Stimulated activated CD8-positive, alpha-beta memory T cell treated with anti-CD3 and anti-CD28 coated beads, Interleukin-12 subunit alpha, Interleukin-12 subunit beta, amount 100 ng/mL, for 4 hours (primary cell): ENCODE measurements around the gene NRIP2.

Source experiments
- DNase-seq: peaks from one replicate; pipeline ENCODE4 v3.0.0-alpha.2; 2020; ENCODE audit warnings: low read depth

Gene NRIP2

DNA sequence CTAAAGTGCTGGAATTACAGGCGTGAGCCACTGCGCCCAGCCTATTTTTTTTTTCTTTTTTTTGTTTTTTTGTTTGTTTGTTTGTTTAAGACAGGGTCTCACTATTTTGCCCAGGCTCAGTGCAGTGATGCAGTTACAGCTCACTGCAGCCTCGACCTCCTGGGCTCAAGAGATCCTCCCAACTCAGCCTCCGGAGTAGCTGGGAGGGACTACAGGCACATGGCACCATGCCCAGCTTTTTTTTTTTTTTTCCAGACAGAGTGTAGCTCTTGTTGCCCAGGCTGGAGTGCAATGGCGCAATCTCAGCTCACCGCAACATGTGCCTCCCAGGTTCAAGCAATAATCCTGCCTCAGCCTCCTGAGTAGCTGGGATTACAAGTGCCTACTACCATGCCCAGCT lies 28.1 kb downstream of the NRIP2 start:
- DNase-seq: no peak

DNA sequence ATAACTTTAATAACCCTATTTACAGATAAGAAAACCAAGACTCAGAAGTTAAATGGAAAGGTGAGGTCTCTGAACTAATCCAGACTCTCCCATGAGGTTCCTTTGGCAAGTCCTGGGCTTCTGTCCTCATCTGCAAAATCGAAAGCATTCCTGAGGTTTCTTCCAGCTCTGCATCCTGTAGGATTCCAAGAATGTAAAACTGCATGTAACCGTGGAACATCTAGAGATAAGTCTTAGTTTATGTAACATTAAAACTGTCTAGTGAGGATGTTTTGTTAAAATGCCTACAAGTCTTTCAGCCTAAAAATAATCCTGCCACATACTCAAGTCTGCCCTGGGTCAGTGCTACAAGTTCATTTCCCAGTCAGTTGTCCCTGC lies 29.7 kb downstream of the NRIP2 start:
- no peak for DNase-seq

DNA sequence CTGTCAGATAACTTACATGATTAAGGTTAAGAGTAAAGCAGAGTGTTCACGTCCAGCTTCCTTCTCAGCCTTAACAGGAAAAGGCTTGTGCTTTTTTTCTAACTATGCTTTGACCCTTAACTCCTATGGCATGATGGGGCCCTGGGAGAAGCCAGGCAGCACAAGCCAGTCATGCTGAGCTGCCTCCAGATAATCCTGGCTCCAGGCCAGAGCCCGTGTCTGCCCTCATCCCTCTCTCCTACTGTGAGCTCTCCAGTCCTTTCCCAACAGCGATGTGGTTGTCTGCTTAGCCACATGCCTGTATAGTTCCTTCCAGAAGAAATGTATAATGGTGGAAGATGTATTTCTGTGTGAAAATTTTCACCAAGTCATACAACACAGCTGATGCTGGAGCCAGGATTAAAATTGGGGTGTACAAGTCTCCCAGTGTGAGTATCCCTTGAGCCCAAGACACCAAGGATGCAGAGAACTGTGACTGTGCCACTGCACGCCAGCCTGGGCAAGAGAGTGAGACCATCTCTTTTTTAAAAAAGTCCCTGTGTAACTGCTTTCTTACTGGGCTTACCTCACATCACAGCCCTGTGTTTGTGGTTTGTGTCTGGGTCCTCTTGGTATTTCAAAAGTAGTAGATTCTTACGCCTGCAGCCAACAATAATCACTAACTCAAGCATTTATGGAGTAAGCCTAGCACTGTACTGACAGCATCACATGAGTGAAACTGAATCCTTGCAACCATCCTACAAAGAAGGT lies 30.3 kb downstream of the NRIP2 start:
- DNase-seq: no peak

DNA sequence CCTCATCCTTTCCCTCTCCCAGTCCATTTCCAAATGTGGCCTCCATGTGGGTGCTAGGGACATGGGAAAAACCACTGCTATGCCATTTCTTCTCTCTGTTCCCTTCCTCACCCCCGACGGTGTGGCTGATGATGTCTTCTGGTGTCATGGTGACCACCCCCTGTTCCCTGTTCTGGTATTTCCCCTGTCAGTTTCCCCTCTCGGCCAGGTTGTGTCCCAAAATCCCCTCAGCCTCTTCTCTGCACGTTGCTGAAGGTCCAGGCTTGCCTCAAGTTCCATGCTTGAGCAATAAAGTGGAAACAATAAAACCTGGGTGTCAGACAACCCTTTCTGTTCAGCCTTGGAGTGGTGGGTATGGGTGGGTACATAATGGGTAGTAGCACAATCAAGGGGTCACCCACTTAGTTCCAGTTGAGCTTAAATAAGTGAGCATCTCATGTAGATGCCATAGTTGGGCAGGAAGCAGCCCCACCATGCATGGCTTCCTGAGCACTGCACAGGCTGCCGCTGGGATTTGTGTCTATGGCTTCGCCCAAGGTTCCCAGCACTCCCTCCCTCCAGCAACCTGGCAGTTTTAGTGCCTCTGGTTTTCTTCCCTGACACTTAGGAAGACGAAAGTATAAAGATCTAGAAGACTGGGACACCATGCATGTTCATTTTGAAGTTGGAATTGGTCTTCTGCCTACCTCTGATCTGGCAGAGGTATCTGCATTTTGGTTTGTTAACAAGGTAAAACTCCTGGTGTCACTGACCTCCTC lies 31.0 kb downstream of the NRIP2 start:
- DNase-seq: no peak

DNA sequence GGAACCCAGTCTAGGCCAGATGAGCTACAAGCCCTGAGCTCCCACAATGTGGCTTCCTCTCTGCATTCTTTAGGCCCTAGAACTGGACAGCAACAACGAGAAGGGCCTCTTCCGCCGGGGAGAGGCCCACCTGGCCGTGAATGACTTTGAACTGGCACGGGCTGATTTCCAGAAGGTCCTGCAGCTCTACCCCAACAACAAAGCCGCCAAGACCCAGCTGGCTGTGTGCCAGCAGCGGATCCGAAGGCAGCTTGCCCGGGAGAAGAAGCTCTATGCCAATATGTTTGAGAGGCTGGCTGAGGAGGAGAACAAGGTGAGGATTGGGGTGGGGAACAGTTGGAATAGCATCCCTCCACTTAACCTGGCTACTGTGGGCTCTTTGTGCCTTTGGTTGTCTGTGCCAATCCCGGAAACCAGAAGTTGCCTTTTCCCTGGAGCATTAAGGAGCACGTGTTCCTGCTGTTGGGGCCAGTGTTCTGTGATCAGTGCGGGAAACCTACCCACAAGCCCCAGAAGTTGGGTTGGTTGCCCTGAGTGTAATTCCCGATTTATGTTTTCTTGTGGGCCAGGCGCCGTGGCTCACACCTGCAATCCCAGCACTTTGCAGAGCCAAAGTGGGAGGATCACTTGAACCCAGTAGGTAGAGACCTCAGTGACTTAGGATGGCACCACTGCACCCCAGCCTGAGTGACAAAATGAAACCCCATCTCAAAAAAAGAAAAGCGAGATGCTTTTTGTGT lies 33.6 kb downstream of the NRIP2 start:
- no peak for DNase-seq

DNA sequence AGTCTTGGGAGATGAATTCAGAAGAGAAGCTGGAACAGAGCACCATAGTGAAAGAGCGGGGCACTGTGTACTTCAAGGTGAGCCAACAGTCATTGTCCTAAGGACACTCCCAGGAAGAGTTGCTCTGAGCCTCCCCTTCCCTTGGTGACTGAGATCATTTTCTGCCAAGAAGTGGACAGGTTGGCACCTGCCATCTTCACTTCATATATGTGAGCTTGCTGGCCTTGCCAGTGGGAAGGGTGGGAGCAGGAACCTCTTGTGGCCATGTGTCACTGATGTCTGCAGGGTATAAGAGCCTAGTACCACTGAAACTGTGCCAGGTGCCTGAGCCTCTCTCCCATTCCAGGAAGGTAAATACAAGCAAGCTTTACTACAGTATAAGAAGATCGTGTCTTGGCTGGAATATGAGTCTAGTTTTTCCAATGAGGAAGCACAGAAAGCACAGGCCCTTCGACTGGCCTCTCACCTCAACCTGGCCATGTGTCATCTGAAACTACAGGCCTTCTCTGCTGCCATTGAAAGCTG lies 34.7 kb downstream of the NRIP2 start:
- no peak for DNase-seq

DNA sequence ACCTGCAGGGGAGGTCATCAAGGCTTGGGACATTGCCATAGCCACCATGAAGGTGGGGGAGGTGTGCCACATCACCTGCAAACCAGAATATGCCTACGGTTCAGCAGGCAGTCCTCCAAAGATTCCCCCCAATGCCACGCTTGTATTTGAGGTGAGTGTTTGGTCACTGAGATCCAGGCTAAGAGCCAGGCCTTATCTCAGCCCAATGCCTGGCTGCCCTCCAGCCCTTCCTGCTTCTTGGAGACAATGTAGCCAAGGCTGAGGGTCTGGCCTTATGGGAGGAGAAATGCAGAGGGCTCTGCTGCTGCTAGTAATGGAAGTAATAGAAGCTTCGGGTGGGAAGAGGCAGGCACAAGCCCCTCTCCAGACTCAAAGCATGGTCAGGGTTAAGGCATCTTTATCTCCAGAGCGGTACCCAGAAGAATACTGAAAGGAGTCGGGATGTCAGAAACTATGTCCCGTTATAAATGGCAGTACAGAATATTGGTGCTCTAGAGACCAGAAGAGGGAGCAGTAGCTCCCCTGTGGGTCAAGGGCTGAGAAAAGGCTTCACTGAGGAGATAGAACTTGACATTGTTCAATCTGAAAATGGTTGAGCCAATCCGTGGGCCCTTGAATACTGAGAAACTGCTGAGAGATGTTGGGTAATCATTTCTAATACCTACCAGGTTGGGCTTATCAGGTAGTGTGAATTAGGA lies 37.0 kb downstream of the NRIP2 start:
- no peak for DNase-seq

DNA sequence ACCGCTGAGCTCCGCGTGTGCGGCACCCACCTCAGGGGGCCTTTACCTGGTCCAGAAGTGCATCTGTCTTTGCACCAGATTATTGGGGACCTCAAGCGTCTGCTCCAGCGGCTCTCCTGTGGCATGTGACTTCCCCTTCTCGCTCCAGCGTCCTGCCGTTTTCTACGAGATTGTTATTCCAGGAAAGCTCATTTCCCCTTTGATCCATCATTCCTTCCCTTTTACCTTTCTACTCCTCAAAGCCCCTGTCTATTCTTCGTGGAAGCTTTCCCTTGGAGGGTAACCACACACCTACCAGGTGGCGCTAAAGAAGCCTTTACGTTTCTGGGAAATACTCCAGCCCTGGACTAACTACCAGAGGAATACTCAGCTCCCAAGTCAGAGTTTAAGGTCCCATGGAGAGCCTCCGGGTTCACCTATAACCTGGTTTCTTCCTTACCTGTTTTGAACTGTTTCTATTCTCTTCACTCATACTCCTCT lies 38.6 kb downstream of the NRIP2 start:
- no peak for DNase-seq

DNA sequence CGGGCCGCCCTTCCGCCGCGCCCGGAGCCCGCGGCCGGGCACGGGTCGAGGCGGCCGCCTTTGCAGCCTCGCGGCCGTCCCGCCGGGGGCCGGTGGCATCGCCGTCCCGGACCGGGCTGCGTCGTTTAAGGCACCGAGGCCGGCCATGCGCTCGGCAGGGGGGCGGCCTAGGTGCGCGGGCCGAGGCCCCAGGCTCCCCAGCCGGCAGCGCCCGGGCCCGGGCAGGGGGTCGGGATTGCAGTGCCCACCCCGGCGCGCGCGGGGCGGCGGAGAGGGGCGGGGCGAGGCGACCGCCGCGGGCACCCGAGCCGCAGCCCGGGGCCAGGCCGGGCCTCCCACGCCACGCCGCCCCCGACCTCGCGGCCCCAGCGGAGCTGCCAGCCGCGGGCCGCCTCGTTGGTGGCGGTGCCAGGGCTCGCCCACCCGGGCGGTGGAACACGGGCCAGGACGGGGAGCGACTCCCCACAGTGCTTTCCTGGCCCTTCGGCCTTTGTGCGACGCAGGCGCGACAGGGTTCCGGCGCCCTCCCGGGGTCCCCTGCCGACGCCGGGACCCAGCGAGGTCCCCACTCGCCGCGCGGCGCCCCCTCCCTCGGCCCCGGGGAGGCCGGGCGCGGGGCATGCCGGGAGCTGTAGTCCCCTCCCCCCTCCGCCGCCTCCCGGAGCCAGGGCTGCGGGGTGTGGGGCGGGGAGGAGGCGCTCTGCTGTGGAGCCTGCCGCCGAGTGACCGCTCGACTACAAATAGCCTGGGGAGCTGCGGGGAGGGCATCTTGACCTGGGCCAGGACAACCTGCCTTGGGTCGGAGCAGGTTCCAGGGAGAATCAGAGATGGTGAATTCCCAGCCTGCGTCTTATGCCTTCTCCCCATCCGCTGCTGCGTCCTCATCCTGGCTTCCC lies 39.3 kb downstream of the NRIP2 start:
- peak; percentile 64 for DNase-seq

DNA sequence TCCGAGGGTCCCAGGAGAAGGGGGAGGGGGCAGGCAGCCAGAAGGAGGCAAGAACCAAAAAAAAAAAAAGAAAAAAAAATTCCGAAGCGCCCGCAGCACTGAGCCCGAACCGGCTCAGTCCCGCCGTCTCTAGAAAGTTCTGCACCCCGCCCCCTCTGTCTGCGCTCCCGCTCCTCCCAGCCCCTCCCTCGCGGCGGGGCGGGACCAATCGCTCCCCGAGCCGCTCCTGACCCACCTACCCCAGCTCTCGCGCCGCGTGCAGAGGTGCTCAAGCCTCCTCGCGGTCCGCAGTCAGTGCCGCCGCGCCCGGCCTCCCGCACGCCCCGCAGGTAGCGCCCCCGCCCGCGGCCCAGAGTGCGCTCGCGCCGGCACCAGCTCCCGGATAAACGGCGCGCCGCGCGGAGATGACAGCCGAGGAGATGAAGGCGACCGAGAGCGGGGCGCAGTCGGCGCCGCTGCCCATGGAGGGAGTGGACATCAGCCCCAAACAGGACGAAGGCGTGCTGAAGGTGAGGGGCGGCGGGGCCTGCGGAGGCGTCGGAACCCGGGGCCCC lies 40.0 kb downstream of the NRIP2 start, which contains the start of gene FKBP4:
FKBP4 (plus strand) TSS at position 235 of the 554 bp plus-strand sequence; CDS start at position 405, 170 bp downstream.
- peak; percentile 86 for DNase-seq

DNA sequence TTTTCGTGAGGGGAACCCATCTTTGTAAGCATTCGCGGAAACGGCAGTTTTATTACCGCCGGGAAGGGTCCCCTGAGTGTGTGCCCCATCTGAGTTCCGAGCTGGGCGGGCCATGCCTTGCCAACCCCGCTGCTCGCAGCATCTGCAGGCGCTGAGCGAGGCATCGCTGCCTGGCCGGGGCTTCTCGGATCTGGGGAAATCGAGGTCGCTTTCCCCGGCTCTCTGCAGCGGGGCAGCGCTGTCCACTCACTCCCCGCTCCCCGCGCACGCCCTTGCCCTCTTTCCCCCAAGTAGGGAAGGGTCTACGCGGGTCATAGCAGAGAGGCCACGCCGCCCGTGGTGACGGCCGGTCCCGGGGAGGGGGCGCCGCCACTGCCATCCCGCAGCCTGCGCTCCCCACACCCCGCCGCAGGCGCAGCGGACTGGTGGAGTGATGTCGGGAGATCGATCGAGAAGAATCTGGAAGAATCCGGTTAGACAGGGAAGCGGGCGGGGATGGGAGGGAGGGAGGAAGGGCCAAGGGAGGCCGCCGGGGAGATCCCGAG lies 40.6 kb downstream of the NRIP2 start:
- peak; percentile 15 for DNase-seq

DNA sequence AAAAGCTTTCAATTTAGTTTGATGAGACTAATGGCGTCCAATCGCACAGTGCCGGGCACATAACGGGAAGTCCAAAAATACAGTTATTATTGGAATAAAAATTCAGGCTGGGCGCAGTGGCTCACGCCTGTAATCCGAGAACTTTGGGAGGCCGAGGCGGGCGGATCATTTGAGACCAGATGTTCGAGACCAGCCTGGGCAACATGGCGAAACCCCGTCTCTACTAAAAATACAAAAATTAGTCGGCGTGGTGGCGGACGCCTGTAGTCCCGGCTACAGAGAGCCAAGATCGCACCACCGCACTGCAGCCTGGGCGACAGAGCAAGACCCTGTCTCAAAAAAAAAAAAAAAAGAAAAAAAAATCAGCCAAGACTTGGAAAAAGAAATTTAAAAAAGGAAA lies 41.3 kb downstream of the NRIP2 start:
- DNase-seq: no peak

DNA sequence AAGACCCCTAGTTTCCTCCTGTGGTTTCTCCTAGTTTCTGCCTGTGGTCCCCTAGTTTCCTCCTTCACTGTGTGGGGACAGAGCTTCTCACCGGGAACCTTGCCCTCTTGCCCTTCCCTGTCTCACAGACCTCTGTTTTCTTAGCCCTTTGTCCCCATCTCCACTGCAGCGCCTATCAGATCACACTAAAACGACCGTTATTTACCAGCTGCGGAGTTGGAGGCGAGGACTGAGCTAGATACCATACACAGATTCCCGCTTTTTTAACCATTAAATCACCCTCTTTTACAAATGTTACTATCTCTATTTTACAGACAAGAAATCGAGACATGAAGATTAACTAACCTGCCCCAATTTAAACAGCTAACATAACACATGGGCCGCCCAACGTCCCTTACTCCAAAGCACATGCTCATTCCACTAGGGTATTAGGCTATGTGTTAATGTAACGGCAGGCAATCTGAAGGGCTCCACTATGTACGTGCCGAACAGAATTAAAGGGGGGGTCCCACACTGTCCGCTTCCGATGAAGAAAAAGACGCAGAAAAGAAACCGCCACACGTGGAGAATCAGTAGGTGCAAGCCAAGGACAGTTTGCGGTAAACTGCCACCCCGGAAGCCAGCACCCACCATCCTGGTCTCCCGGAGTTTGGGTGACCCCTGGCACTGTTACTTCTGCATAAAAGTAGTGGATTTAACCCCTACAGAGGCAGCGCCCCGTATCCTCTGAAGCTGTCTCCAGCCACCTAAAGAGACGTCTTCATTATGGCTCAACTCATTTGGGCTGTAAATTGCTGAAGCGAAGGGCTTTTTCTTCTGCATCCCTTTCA lies 41.9 kb downstream of the NRIP2 start:
- no peak for DNase-seq

DNA sequence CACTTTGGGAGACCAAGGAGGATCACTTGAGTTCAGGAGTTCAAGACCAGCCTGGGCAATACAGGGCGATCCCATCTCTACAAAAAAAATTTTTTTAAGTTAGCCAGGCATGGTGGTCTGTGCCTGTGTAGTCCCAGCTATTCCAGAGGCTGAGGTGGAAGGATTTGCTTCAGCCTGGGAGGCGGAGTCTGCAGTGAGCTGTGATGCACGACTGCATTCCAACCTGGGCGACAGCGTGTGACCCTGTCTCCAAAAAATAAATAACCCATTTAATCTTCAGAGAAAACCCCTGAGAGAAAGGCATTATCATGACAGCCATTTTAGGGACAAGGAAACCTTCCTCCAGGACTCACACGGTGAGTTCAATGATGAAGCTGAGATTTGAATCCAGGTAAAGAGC lies 43.7 kb downstream of the NRIP2 start:
- no peak for DNase-seq

DNA sequence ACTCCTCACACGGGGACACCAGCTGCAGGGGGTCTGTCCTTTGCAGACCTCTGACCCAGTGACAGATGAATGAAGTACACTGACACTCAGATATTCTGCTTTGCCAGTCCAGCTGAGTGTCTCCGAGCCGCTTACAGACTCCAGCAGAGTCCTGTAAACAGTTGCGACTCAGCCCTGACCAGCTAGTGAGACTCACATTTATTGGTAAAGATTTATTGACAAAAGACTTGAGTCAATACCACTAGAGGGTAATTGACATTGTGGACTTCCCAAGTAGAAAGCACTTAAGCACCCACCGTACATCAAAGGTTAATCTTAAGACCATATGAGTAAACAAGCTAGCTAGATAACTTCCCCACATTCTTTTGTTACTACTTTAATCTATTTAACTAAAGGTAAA lies 49.8 kb downstream of the NRIP2 start:
- DNase-seq: no peak

DNA sequence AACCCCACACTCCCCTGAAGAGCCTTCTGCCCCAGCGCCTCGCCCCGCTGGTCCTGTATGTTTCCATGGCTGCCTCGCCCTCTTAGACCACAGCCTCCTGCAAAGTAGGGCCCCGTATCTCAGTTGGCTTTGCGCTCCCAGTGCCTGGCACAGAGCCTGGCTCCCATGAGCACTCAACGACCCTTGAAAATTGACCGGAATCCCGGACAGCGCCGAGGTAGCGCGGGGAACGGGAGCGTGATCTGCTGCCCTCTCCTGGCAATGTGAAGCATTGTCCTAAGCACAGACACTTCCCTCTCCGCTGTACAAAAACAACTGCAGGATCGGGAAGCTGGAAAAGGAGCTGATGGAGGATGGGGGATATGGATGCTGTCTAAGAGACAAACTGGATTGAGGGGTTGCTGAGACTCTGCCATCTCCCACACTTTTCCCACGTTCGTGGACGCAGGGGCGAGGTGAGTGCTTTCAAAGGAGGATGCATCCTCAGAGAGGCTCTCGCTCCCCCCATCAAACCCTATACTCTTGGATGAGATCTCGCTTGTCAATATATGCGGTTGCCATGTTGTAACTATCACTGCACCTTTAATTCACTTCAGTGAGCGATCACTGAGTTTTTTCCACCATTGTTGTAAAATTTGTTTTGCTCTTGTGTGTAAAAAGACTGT lies 50.8 kb downstream of the NRIP2 start:
- DNase-seq: no peak

DNA sequence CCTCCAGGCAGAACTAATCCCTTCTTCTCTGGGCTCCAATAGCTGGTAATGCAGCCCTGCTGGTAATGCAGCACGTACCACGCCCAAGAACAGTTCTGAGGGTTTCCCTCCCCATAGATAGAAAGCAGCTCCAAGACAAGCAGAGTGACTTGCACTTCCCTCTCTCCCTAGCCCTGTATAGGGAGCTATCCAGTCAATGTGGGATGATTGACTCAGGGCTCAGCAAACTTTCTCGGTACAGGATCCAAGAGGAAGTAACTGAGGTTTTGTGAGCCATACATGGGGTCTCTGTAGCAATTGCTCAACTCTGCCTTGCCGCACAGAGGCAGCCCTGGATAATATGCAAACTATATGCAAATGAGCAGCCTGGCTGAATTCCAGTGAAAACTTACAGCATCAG lies 55.6 kb downstream of the NRIP2 start:
- DNase-seq: no peak

DNA sequence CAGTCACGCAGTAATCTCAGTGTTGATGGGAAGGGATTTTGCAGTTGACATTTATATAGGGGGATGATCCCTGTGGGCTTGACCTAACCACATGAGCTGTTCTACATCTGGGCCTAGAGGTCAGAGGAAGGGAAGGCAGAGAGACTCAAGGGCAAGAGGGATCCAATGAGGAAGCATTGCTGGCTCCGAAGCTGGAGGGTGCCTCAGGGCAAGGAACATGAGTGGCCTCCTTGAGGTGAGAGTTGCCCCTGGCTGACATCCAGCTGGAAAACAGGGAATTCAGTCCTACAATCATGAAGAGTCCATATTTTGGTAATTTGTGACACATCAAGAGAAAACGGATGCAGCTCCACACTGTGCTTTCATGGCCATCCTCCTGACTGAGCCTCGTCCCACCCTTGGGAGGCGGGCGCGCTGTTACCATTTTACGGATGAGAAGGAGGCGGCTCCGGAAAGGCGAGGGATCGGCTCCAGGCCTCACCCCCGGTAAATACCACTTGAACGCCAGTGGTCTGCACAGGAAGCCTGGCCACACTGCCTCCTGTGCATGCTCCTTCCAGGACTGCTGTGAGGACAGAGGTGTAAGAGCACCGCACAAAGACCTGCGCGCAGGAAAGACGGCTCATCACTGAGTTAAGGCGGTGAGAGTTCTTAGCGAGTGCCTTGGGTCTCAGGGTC lies 58.6 kb downstream of the NRIP2 start:
- DNase-seq: no peak
